ENCODE measurements around the gene CCNG2. TPM values are rescaled to one million over a fixed set of nuclear protein-coding genes. Genes with fewer than 3 reads are reported as not detected.
"Not testable (repeated sequence)": the region's sequence is repeated elsewhere in the genome, so short reads cannot be mapped to it uniquely, and the experiment has no call there.

CCNG2 gene
- total RNA-seq, 3 donors from 2014 or later = 0.30 to 1.0 (median 1.0) TPM

DNA sequence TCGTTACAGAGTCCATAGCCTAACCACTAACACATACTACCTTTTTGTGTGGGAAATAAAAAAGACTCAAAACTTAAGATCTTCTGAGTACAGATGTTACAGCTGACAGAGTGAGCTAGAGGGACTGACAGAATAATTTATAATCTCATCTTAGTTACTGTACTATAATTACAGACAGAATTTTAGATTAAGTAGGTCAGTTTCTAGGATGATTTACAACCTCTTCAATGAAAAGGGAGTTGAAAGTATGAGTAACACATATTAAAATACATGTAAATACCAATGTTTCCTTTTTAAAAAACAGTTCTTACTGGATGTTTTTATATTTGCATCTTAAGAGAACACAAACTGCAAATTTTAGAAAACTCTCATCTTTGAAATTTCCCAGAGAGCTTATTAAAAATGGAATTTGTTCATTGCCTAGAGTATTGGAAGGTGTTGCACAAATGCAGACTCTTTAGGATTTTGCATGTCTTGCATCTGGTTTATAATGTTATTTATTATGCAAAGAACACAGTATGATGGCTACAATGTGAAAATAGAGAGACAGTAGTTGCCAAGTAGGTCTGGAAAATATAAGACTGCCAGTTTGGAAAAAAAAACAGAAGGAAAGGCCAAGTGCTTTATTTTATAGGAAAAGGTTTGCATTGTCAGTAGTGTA lies 24.2 kb upstream of the CCNG2 start:
- ATAC-seq = no peak
- Mint-ChIP-seq H3K4me3 (no peak overlapping the region), H3K27me3 (ENCODE audit: low read depth) (peaks cover 3% of the 10 kb centered on the region), H3K9me3 (peaks cover 4% of the 10 kb centered on the region), H3K4me1 (ENCODE audit: low read depth) (peaks cover 1% of the 10 kb centered on the region), H3K36me3 (ENCODE audit: insufficient read depth) (no peaks in the 10 kb centered on the region)
- no peak for DNase-seq

DNA sequence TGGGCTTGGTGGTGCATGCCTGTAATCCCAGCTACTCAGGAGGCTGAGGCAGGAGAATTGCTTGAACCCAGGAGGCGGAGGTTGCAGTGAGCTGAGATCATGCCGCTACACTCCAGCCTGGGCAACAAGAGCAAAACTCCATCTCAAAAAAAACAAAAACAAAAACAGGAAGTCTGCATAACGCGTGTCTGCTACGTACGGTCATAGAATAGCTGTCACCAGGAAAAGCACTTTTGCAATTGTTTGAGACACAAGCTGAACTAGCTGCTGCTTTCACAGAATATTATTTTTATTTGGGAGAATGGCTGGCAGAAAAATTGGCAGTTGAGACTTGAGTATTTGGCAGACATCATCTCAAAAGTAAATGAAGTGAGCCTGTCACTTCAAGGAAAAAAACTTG lies 19.6 kb upstream of the CCNG2 start:
- DNase-seq; H3K4me3 Mint-ChIP-seq; H3K9me3 Mint-ChIP-seq; H3K36me3 Mint-ChIP-seq (ENCODE audit: insufficient read depth); H3K4me1 Mint-ChIP-seq (ENCODE audit: low read depth); ATAC-seq; H3K27me3 Mint-ChIP-seq (ENCODE audit: low read depth): not testable (repeated sequence)

DNA sequence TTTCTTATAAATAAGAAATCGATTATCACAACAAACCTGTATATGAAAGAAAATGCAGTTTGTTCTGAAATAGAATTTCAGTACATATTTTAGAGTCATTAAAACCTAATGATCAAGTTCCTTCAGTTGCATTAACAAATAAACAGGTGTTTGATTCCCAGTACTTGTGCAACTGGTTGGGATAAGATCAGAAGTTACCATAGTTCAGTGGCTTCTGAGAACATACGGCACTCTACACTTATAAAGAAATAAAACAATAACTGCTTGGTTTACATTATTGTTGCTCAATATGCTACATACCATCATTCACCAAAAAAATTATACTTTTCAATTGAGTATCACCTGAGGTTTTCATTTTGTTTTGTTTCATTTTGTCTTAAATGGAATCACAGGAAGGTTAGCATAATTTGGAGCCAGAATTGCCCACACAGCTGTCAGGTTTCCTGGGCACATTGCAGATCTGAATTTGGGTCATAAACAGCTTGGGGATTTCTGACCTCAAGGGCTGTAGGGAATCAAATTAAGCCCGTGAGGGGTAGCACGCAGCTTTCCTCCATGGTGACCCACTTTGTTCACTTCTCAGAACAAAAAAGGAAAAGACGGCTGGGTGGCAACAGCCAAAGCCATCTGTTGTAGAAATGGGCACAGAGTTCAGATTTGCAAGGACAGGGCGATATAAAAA lies 14.9 kb upstream of the CCNG2 start:
- no peaks in the 10 kb centered on the region for H3K9me3 Mint-ChIP-seq

DNA sequence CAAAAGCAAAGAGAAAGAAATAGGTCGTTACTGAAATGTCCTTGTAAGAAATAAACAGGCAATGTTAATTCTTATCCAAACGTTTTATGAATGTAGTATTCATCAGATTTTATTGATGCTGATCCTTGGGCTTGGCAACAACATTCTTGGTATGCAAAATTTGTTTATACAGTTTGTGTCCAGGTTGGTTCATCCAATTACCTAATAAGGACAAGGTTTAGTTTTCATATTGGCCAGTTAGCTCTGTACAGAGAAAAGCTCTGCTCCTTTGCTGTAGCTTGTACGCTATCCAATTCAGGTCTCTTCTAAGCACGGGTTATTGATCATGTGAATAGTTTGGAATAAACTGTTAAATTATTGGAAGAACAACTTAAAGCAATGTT lies 14.4 kb upstream of the CCNG2 start:
- H3K9me3 Mint-ChIP-seq = no peaks in the 10 kb centered on the region
- H3K4me3 Mint-ChIP-seq = no peak overlapping the region
- H3K4me1 Mint-ChIP-seq (ENCODE audit: low read depth) = peaks cover 20% of the 10 kb centered on the region
- no peaks in the 10 kb centered on the region for H3K27me3 Mint-ChIP-seq (ENCODE audit: low read depth)
- no peak for DNase-seq
- H3K36me3 Mint-ChIP-seq (ENCODE audit: insufficient read depth) = no peaks in the 10 kb centered on the region
- ATAC-seq = no peak

More for the DNA sequence above, 14.9 kb upstream of the CCNG2 start:
- no peak overlapping the region for H3K4me3 Mint-ChIP-seq
- no peaks in the 10 kb centered on the region for H3K27me3 Mint-ChIP-seq (ENCODE audit: low read depth)
- no peaks in the 10 kb centered on the region for H3K36me3 Mint-ChIP-seq (ENCODE audit: insufficient read depth)
- DNase-seq (no peak), ATAC-seq (no peak)
- peaks cover 20% of the 10 kb centered on the region for H3K4me1 Mint-ChIP-seq (ENCODE audit: low read depth)

DNA sequence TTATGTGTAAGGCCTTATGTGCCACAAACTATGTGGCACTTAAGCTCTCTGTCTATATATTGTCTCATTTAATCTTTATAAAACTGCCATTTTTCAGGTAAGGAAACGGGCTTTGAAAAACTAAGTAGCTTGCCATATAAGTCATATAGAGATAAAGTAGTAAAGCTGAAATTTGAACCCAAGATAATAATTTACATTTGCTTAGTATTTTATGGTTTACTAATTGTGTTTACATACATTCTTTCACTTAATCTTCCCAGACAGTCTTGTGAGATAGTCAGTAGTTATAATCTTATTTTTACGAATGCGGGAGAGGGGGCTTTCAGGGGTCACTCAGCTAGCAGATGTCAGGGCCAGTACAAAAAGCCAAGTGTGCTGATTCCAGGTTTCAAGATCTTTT lies 13.9 kb upstream of the CCNG2 start:
- H3K9me3 Mint-ChIP-seq = no peaks in the 10 kb centered on the region
- DNase-seq (no peak), ATAC-seq (no peak)
- H3K36me3 Mint-ChIP-seq (ENCODE audit: insufficient read depth) = no peaks in the 10 kb centered on the region
- peaks cover 20% of the 10 kb centered on the region for H3K4me1 Mint-ChIP-seq (ENCODE audit: low read depth)
- no peak overlapping the region for H3K4me3 Mint-ChIP-seq
- no peaks in the 10 kb centered on the region for H3K27me3 Mint-ChIP-seq (ENCODE audit: low read depth)

DNA sequence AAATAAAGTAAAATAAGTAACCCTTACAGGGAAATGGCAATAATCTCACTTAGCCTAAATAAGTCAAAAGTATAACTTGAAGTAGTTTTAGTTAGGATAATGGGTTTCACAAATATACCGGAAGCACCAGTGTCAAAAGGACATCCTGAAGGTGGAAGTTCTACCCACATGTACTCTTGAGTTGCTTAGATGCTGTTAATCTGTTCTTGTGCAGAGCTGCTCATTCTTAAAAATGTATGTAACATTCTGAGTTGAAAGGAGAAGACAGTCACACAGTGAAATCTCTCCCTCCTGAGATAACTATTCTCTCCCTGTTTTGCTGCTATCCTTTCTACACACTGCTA lies 11.2 kb upstream of the CCNG2 start:
- Mint-ChIP-seq H3K36me3 (ENCODE audit: insufficient read depth) (no peaks in the 10 kb centered on the region), H3K9me3 (no peaks in the 10 kb centered on the region), H3K4me1 (ENCODE audit: low read depth) (peaks cover 20% of the 10 kb centered on the region), H3K27me3 (ENCODE audit: low read depth) (peaks cover 2% of the 10 kb centered on the region), H3K4me3 (no peak overlapping the region)
- DNase-seq = no peak
- ATAC-seq = peak in 1 of 2 donors; percentile 18

DNA sequence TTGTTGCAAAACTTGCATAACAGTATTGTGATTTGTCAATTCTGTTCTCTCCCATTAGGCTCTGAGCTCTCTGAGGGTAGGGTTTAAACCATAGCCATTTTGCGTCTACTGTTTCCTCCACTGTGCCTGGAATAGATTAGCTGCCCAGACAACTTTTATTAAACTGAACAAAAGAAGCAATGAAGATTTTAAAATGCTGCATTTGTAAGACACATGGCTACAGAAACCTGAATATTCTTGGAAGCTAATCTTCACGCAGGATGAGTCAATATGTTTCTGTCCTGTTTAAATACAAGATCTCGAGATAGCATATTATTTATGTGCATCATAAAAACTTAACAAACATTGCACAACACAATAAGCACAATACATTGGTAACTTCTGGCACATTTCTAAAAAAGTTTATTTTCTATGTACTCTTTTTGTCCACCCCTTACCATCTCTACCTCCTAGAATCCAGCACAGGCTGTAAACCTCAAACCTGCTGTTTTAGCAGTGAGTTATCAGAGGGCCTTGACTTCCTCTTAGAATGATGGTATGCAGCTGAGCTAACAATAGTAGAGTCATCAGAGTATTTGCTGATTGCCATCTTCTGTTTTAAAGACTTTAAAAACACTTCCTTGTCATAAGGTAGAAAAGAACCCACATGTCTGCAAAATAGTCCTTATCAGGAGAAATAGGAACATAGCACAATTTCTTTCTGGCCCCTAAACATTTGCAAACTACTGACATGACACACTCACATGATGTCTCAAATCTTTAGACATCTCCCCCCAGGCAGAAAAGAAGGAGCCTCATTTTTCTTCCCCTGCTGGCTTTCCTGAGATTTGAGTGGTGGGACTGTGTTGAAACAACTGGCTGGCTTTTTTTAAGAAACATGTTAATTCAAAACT lies 10.6 kb upstream of the CCNG2 start:
- ATAC-seq (peak in 1 of 2 donors; percentile 55), DNase-seq (no peak)
- Mint-ChIP-seq H3K36me3 (ENCODE audit: insufficient read depth) (no peaks in the 10 kb centered on the region), H3K9me3 (no peaks in the 10 kb centered on the region), H3K4me3 (no peak overlapping the region), H3K4me1 (ENCODE audit: low read depth) (peaks cover 20% of the 10 kb centered on the region), H3K27me3 (ENCODE audit: low read depth) (peaks cover 2% of the 10 kb centered on the region)

DNA sequence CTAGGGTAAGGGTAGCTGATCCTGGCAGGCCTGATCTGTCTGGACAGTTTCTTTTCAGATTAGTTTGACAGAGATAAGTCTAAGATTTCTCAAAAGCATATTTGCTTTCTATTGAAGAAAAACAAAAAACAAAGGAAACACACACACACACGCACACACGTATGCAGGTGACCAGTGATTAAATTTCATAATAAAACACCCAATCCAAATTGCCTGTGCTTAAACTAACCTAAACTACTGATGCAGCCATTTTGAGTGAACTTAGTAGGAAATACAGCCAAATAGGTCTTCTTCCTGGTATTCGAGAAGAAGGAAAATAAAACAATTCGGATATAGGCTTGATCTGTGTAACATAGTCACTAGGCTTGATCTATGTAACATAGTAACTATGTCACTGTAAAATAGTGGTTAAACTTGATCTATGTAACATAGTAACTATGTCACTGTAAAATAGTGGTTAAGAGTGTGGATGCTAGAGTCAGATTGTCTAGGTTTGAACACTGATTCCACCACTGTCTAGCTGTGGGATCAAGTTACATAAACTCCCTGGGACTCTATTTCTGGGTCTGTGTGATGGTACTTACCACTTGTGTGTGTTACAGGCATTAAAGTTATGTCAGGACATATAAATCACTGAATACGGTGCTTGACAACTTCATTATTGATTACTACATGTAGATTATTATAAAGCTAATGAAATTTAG lies 9.8 kb upstream of the CCNG2 start:
- Mint-ChIP-seq H3K4me3 (no peak overlapping the region), H3K4me1 (ENCODE audit: low read depth) (peaks cover 20% of the 10 kb centered on the region), H3K36me3 (ENCODE audit: insufficient read depth) (no peaks in the 10 kb centered on the region), H3K9me3 (no peaks in the 10 kb centered on the region), H3K27me3 (ENCODE audit: low read depth) (peaks cover 2% of the 10 kb centered on the region)
- ATAC-seq (no peak), DNase-seq (no peak)

DNA sequence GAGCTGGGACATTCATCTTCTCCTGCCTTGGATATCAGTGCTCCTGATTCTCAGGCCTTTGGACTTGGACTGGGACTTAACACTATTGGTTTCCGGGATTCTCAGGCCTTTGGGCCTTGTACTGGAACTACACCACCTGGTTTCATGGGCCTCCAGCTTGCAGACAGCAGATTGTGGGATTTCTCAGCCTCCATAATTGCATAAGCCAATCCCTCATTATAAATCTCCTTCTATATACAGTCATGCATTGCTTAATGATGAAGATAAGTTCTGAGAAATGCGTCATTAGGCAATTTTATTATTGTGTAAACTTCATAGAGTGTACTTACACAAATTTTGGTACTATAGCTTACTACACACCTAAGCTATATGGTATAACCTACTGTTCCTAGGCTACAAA lies 8.9 kb upstream of the CCNG2 start:
- ATAC-seq (no peak), DNase-seq (no peak)
- no peak overlapping the region for H3K4me3 Mint-ChIP-seq
- peaks cover 2% of the 10 kb centered on the region for H3K27me3 Mint-ChIP-seq (ENCODE audit: low read depth)
- H3K36me3 Mint-ChIP-seq (ENCODE audit: insufficient read depth) = no peaks in the 10 kb centered on the region
- peaks cover 17% of the 10 kb centered on the region for H3K4me1 Mint-ChIP-seq (ENCODE audit: low read depth)
- no peaks in the 10 kb centered on the region for H3K9me3 Mint-ChIP-seq

DNA sequence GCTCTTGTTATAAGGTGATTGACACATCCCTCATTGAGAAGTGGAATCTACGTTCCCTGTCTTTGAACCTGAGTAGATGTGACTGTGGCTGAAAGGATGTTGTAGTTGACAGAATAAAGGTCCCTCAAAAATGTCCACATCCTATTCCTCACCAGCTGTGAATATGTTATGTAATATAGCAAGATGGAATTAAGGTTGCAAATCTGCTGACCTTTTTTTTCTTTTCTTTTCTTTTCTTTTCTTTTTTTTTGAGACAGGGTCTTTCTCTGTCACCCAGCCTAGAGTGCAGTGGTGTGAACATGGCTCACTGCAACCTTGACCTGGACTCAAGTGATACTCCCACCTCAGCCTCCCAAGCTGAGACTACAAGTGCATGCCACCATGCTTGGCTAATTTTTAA lies 7.2 kb upstream of the CCNG2 start:
- H3K27me3 Mint-ChIP-seq (ENCODE audit: low read depth) = peaks cover 2% of the 10 kb centered on the region
- no peaks in the 10 kb centered on the region for H3K9me3 Mint-ChIP-seq
- DNase-seq (no peak), ATAC-seq (no peak)
- no peaks in the 10 kb centered on the region for H3K36me3 Mint-ChIP-seq (ENCODE audit: insufficient read depth)
- no peak overlapping the region for H3K4me3 Mint-ChIP-seq
- H3K4me1 Mint-ChIP-seq (ENCODE audit: low read depth) = peaks cover 20% of the 10 kb centered on the region

DNA sequence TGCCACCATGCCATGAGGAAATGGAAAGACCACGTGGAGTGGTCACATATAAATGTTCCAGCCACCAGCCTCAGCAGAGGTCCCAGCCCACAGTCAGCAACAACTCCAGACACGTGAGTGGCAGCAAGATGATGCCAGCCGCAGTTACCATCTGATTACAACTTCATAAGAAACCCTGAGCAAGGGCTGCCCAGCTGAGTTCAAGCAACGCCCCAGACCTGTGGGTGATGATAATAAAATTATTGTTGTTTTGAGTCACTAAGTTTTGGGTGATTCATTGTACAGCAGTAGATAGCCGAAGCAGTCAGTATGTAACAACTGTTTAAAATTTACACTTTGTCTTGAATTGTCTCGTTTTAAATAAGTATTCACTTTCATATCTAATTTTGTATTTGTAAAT lies 5.8 kb upstream of the CCNG2 start:
- Mint-ChIP-seq H3K36me3 (ENCODE audit: insufficient read depth) (no peaks in the 10 kb centered on the region), H3K9me3 (no peaks in the 10 kb centered on the region), H3K4me3 (no peak overlapping the region), H3K4me1 (ENCODE audit: low read depth) (peaks cover 25% of the 10 kb centered on the region), H3K27me3 (ENCODE audit: low read depth) (peaks cover 2% of the 10 kb centered on the region)
- DNase-seq (no peak), ATAC-seq (peak in 1 of 2 donors; percentile 32)

DNA sequence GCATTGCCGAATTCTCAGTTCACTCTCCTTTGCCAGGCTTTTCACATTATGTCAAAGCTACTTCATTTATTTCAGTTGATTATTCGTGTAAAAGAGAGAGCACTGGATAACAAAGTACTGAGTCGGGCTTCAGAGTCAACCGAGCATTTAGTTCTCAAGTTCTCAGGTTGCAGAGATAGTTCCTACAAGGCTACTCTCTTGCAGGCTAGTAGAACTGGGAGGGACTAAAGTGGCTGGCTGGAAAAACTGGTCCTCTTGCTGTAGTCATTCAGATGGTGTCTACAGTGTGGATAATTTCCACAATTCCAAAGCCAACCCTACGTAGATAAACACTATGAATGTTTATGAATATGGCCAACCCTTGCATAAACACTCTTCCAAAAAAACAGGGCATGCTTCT lies 4.6 kb upstream of the CCNG2 start:
- peaks cover 2% of the 10 kb centered on the region for H3K27me3 Mint-ChIP-seq (ENCODE audit: low read depth)
- no peak overlapping the region for H3K4me3 Mint-ChIP-seq
- DNase-seq (no peak), ATAC-seq (no peak)
- peaks cover 23% of the 10 kb centered on the region for H3K4me1 Mint-ChIP-seq (ENCODE audit: low read depth)
- H3K9me3 Mint-ChIP-seq = no peaks in the 10 kb centered on the region
- no peaks in the 10 kb centered on the region for H3K36me3 Mint-ChIP-seq (ENCODE audit: insufficient read depth)

DNA sequence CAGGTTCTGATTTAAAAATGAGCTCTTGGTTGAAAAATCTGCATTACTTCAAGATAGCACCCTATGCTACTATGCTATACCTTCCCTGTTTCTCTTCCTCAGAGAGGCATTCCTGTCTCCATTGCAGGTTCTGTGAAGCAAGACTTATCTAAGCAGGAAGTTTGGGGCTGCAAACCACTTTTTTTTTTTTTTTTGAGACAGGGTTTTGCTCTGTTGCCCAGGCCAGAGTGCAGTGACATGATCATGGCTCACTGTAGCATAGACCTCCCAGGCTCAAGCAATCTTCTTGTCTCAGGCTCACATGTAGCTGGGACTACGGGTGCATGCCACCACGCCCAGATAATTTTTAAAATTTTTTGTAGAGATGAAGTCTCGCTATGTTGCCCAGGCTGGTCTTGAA lies 4.0 kb upstream of the CCNG2 start:
- H3K36me3 Mint-ChIP-seq (ENCODE audit: insufficient read depth) = no peaks in the 10 kb centered on the region
- H3K27me3 Mint-ChIP-seq (ENCODE audit: low read depth) = peaks cover 2% of the 10 kb centered on the region
- ATAC-seq (no peak), DNase-seq (no peak)
- H3K4me3 Mint-ChIP-seq = no peak overlapping the region
- no peaks in the 10 kb centered on the region for H3K9me3 Mint-ChIP-seq
- peaks cover 23% of the 10 kb centered on the region for H3K4me1 Mint-ChIP-seq (ENCODE audit: low read depth)

DNA sequence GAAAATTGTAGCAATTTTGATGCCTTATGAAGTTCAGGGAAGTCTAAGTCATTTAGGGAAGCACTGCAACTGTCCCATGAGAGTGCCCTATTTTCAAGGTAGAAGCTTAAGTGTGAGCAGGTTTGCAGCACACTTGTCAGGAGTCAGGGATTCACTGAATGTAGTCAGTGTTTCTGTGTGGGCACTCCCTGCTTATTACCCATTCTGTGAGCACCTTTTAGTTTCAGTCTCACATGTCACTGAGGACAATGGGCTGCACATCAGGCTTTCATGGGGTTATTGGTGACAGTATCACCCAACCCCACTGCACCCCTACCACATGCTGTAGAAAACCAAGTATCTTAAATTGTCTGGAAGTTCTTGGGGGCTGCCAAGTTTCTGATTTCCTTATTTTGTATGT lies 2.9 kb upstream of the CCNG2 start:
- no peaks in the 10 kb centered on the region for H3K36me3 Mint-ChIP-seq (ENCODE audit: insufficient read depth)
- DNase-seq (no peak), ATAC-seq (no peak)
- H3K9me3 Mint-ChIP-seq = no peaks in the 10 kb centered on the region
- peaks cover 28% of the 10 kb centered on the region for H3K4me1 Mint-ChIP-seq (ENCODE audit: low read depth)
- H3K27me3 Mint-ChIP-seq (ENCODE audit: low read depth) = peaks cover 2% of the 10 kb centered on the region
- H3K4me3 Mint-ChIP-seq = no peak overlapping the region

All from activated T-cell treated with anti-CD3 and anti-CD28 coated beads, Interleukin-2, amount 50 U/mL, for 4 hours (primary cell).